ENCODE data around the gene FILIP1. TPM values are rescaled to one million over a fixed set of nuclear protein-coding genes. Genes with fewer than 3 reads are reported as not detected.

Gene FILIP1
- total and polyA plus RNA-seq, 12 donors, result 16.8 to 269 (median 181) TPM

GRCh38 chr6:75351570-75351969 is 142.0 kb downstream of the FILIP1 start:
- no peaks in the 10 kb centered on the region for H3K9me3 ChIP-seq
- no peak for DNase-seq
- no peak overlapping the region for H3K4me3 ChIP-seq
- ATAC-seq, result no peak
- peaks cover 4 to 41% (median 20%) of the 10 kb centered on the region in 9 donors for H3K4me1 ChIP-seq
- WGBS, 2 donors, result 86 to 96% methylated on average over 2 of the region's 2 CpGs
- intact Hi-C loops (cut with DNase I), result no loop called here
- H3K36me3 ChIP-seq, result peaks cover 0 to 47% (median 14%) of the 10 kb centered on the region in 9 donors
- H3K27me3 ChIP-seq, result peaks cover 0 to 16% (median 0%) of the 10 kb centered on the region in 7 donors
- TF ChIP-seq, protein P1, sequence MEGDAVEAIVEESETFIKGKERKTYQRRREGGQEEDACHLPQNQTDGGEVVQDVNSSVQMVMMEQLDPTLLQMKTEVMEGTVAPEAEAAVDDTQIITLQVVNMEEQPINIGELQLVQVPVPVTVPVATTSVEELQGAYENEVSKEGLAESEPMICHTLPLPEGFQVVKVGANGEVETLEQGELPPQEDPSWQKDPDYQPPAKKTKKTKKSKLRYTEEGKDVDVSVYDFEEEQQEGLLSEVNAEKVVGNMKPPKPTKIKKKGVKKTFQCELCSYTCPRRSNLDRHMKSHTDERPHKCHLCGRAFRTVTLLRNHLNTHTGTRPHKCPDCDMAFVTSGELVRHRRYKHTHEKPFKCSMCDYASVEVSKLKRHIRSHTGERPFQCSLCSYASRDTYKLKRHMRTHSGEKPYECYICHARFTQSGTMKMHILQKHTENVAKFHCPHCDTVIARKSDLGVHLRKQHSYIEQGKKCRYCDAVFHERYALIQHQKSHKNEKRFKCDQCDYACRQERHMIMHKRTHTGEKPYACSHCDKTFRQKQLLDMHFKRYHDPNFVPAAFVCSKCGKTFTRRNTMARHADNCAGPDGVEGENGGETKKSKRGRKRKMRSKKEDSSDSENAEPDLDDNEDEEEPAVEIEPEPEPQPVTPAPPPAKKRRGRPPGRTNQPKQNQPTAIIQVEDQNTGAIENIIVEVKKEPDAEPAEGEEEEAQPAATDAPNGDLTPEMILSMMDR (IDR thresholded peaks at IDR 0.05), result no peak
- no peak overlapping the region for H3K27ac ChIP-seq

DNA sequence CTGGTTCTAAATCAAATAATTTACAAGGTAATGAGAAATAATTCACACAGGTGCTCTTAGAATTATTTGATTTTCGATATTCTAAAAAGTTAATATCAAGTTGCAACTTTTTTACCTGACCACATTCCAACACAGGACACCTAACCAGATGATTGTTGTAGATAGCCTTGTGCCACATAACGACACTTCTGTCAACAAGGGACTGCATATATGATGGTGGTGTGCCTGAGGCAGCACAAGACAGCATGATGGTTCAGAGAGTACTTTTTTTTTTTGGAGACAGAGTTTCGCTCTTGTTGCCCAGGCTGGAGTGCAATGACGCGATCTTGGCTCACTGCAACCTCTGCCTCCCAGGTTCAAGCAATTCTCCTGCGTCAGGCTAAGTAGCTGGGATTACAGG is 142.8 kb downstream of the FILIP1 start:
- H3K27ac ChIP-seq, result peak overlapping the region in 1 of 10 donors; percentile 63
- 70 to 71% methylated on average over 6 of the region's 6 CpGs for WGBS, 2 donors
- H3K9me3 ChIP-seq, result no peaks in the 10 kb centered on the region
- H3K4me3 ChIP-seq, result no peak overlapping the region
- H3K4me1 ChIP-seq, result peaks cover 4 to 38% (median 20%) of the 10 kb centered on the region in 9 donors
- H3K36me3 ChIP-seq, result peaks cover 0 to 50% (median 14%) of the 10 kb centered on the region in 9 donors
- H3K27me3 ChIP-seq, result peaks cover 0 to 16% (median 0%) of the 10 kb centered on the region in 7 donors
- intact Hi-C loops (cut with DNase I), result no loop called here
- ATAC-seq (peak in 3 of 8 donors; percentile 13 to 43 (median 27)), DNase-seq (no peak)
- TF ChIP-seq, protein P1 (IDR thresholded peaks at IDR 0.05), result no peak

DNA sequence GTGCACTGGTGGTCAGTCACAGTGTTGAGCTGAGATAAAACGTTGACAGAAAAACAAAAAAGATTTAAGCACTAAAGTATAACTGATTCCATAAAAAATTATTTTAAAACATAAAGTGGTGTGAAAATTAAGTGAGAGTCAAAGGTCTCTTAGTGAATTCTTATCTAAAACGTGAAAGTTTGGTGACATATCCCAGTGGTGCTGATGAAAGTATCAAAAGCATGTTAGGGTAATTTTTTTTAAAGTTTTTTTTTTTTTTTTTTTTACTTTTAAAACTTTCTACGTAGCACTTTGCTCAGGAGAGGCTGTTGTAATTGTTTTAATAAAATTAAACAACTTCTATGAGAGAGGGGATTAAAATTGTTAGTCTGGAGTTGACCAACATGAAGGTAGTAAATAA is 143.4 kb downstream of the FILIP1 start:
- Histone ChIP-seq H3K27me3 (peaks cover 0 to 16% (median 0%) of the 10 kb centered on the region in 7 donors), H3K27ac (peak overlapping the region in 4 of 10 donors; percentile 56 to 63 (median 62)), H3K4me3 (peak overlapping the region in 1 of 10 donors; percentile 53), H3K36me3 (peaks cover 0 to 56% (median 14%) of the 10 kb centered on the region in 9 donors), H3K4me1 (peaks cover 4 to 43% (median 20%) of the 10 kb centered on the region in 9 donors), H3K9me3 (no peaks in the 10 kb centered on the region)
- WGBS, 2 donors, result 28 to 29% methylated on average over 3 of the region's 3 CpGs
- DNase-seq (no peak), ATAC-seq (peak in 1 of 8 donors; percentile 10)
- intact Hi-C loops (cut with DNase I), result no loop called here
- TF ChIP-seq, protein P1 (IDR thresholded peaks at IDR 0.05), result no peak

- ATAC-seq, result peak; percentile 29 to 74 (median 68)
Measured at GRCh38 chr6:75349262-75349984, 144.2 kb downstream of the FILIP1 start.

More at GRCh38 chr6:75349262-75349984, 144.2 kb downstream of the FILIP1 start:
- TF ChIP-seq, protein P1 (IDR thresholded peaks at IDR 0.05), result peak in 5 of 9 donors; percentile 8 to 38 (median 23)
- H3K4me3 ChIP-seq, result peak overlapping the region in 9 of 10 donors; percentile 1 to 53 (median 37)
- peak; percentile 23 to 46 for DNase-seq
- no peaks in the 10 kb centered on the region for H3K9me3 ChIP-seq
- peaks cover 0 to 16% (median 0%) of the 10 kb centered on the region in 7 donors for H3K27me3 ChIP-seq
- H3K36me3 ChIP-seq, result peaks cover 0 to 58% (median 14%) of the 10 kb centered on the region in 9 donors
- 3 to 5% methylated on average over 24 of the region's 24 CpGs for WGBS, 2 donors
- peak overlapping the region in 8 of 10 donors; percentile 5 to 63 (median 50) for H3K27ac ChIP-seq
- H3K4me1 ChIP-seq, result peaks cover 4 to 50% (median 20%) of the 10 kb centered on the region in 9 donors
- intact Hi-C loops (cut with DNase I), result loop anchor here in 2 of 10 donors (5.0 kb wide), 2 partner anchors 47 to 52 kb away; no protein-coding TSS in a partner anchor

All from heart right ventricle (tissue), 16 donors.